Tibial artery (tissue), 4 donors: Measurements from ENCODE around the gene RBP3.

Source experiments
- DNase-seq, 2 donors: peaks; one replicate each; pipeline ENCODE4 v3.0.0-alpha.2; 2019
- H3K27ac ChIP-seq, 2 donors: fragments of 200-600 bp; sonication (generic) in 1 of 2; 1 replicate in 1 of 2; 2 replicates in 1 of 2; pipeline ENCODE4 v1.5.1; 2018 to 2019; ENCODE audit warnings: mild to moderate bottlenecking in 1 of 2
- H3K27me3 ChIP-seq, 2 donors: fragments of 200-600 bp; sonication (generic) in 1 of 2; one replicate each; pipeline versions ENCODE4 v1.5.1 to v1.6.0; 2016 to 2019
- H3K36me3 ChIP-seq, 3 donors: fragments of 200-600 bp; sonication (generic) in 2 of 3; one replicate each; pipeline ENCODE4 v1.5.1; 2016 to 2019; ENCODE audit warnings: mild to moderate bottlenecking in 2 of 3
- H3K4me1 ChIP-seq, 4 donors: fragments of 200-600 bp; sonication (generic) in 2 of 4; 1 replicate in 3 of 4; 2 replicates in 1 of 4; pipeline ENCODE4 v1.5.1; 2016 to 2019
- H3K4me3 ChIP-seq, 2 donors: fragments of 200-600 bp; sonication (generic) in 1 of 2; 1 replicate in 1 of 2; 2 replicates in 1 of 2; pipeline ENCODE4 v1.5.1; 2018 to 2019; ENCODE audit warnings: mild to moderate bottlenecking in 2 of 2
- H3K9me3 ChIP-seq, 3 donors: fragments of 200-600 bp; sonication (generic) in 1 of 3; one replicate each; pipeline ENCODE4 v1.5.1; 2016 to 2019
- intact Hi-C: fragments of 100-400 bp; cut with DNase I; formaldehyde crosslinking; loops from one replicate; pipeline ENCODE4 v1.15.0; 2023; ENCODE audit warnings: low total_unique reads
- TF ChIP-seq, protein P1 (sequence below), 2 experiments: fragments of 200-600 bp in 1 of 2; fragments of 450-650 bp in 1 of 2; IDR thresholded peaks; one replicate each; pipeline ENCODE4 v1.5.1; 2017 to 2019; ENCODE audit warnings: antibody characterized with exemption in 2 of 2, mild to moderate bottlenecking in 1 of 2, moderate library complexity in 1 of 2

The RBP3 gene

DNA sequence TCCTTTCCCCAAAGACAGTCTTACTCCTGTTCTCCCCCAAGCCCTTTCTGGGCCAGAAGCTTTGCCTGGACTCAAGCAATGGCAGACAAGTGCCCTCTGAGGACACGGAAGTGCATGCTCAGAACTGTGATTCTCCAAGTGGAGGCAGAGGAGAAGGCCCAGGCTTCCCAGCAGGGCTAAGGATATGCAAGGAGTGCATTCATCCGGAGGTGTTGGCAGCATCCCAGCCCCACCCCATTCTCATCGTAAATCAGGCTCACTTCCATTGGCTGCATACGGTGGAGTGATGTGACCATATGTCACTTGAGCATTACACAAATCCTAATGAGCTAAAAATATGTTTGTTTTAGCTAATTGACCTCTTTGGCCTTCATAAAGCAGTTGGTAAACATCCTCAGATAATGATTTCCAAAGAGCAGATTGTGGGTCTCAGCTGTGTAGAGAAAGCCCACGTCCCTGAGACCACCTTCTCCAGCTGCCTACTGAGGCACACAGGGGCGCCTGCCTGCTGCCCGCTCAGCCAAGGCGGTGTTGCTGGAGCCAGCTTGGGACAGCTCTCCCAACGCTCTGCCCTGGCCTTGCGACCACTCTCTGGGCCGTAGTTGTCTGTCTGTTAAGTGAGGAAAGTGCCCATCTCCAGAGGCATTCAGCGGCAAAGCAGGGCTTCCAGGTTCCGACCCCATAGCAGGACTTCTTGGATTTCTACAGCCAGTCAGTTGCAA lies 1.4 kb upstream of the RBP3 start:
- Histone ChIP-seq H3K27me3 (no peaks in the 10 kb centered on the region), H3K4me3 (no peak overlapping the region), H3K27ac (no peak overlapping the region), H3K9me3 (no peaks in the 10 kb centered on the region), H3K4me1 (no peaks in the 10 kb centered on the region), H3K36me3 (no peaks in the 10 kb centered on the region)
- DNase-seq: peak in 1 of 2 donors; percentile 34
- TF ChIP-seq, protein P1, sequence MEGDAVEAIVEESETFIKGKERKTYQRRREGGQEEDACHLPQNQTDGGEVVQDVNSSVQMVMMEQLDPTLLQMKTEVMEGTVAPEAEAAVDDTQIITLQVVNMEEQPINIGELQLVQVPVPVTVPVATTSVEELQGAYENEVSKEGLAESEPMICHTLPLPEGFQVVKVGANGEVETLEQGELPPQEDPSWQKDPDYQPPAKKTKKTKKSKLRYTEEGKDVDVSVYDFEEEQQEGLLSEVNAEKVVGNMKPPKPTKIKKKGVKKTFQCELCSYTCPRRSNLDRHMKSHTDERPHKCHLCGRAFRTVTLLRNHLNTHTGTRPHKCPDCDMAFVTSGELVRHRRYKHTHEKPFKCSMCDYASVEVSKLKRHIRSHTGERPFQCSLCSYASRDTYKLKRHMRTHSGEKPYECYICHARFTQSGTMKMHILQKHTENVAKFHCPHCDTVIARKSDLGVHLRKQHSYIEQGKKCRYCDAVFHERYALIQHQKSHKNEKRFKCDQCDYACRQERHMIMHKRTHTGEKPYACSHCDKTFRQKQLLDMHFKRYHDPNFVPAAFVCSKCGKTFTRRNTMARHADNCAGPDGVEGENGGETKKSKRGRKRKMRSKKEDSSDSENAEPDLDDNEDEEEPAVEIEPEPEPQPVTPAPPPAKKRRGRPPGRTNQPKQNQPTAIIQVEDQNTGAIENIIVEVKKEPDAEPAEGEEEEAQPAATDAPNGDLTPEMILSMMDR (IDR thresholded peaks at IDR 0.05): no peak
- intact Hi-C loops: no loop called here

DNA sequence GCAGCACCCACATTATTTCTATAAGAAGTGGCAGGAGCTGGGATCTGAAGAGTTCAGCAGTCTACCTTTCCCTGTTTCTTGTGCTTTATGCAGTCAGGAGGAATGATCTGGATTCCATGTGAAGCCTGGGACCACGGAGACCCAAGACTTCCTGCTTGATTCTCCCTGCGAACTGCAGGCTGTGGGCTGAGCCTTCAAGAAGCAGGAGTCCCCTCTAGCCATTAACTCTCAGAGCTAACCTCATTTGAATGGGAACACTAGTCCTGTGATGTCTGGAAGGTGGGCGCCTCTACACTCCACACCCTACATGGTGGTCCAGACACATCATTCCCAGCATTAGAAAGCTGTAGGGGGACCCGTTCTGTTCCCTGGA lies 874 bp upstream of the RBP3 start:
- Histone ChIP-seq H3K27ac (no peak overlapping the region), H3K9me3 (no peaks in the 10 kb centered on the region), H3K4me3 (no peak overlapping the region), H3K4me1 (no peaks in the 10 kb centered on the region), H3K36me3 (no peaks in the 10 kb centered on the region), H3K27me3 (no peaks in the 10 kb centered on the region)
- intact Hi-C loops: no loop called here
- peak in 1 of 2 donors; percentile 16 for DNase-seq
- TF ChIP-seq, protein P1 (IDR thresholded peaks at IDR 0.05): no peak

DNA sequence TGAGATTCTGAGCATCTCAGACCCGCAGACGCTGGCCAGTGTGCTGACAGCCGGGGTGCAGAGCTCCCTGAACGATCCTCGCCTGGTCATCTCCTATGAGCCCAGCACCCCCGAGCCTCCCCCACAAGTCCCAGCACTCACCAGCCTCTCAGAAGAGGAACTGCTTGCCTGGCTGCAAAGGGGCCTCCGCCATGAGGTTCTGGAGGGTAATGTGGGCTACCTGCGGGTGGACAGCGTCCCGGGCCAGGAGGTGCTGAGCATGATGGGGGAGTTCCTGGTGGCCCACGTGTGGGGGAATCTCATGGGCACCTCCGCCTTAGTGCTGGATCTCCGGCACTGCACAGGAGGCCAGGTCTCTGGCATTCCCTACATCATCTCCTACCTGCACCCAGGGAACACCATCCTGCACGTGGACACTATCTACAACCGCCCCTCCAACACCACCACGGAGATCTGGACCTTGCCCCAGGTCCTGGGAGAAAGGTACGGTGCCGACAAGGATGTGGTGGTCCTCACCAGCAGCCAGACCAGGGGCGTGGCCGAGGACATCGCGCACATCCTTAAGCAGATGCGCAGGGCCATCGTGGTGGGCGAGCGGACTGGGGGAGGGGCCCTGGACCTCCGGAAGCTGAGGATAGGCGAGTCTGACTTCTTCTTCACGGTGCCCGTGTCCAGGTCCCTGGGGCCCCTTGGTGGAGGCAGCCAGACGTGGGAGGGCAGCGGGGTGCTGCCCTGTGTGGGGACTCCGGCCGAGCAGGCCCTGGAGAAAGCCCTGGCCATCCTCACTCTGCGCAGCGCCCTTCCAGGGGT lies 703 bp downstream of the RBP3 start:
- Histone ChIP-seq H3K27me3 (no peaks in the 10 kb centered on the region), H3K36me3 (no peaks in the 10 kb centered on the region), H3K9me3 (no peaks in the 10 kb centered on the region), H3K4me3 (no peak overlapping the region), H3K27ac (no peak overlapping the region), H3K4me1 (no peaks in the 10 kb centered on the region)
- intact Hi-C loops: no loop called here
- TF ChIP-seq, protein P1 (IDR thresholded peaks at IDR 0.05): no peak
- peak in 1 of 2 donors; percentile 57 for DNase-seq

DNA sequence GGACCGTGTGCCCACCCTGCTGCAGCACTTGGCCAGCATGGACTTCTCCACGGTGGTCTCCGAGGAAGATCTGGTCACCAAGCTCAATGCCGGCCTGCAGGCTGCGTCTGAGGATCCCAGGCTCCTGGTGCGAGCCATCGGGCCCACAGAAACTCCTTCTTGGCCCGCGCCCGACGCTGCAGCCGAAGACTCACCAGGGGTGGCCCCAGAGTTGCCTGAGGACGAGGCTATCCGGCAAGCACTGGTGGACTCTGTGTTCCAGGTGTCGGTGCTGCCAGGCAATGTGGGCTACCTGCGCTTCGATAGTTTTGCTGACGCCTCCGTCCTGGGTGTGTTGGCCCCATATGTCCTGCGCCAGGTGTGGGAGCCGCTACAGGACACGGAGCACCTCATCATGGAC lies 1.4 kb downstream of the RBP3 start:
- intact Hi-C loops: no loop called here
- DNase-seq: peak in 1 of 2 donors; percentile 32
- TF ChIP-seq, protein P1 (IDR thresholded peaks at IDR 0.05): no peak
- H3K27me3 ChIP-seq: no peaks in the 10 kb centered on the region
- H3K9me3 ChIP-seq: no peaks in the 10 kb centered on the region
- no peaks in the 10 kb centered on the region for H3K4me1 ChIP-seq
- H3K4me3 ChIP-seq: no peak overlapping the region
- no peak overlapping the region for H3K27ac ChIP-seq
- no peaks in the 10 kb centered on the region for H3K36me3 ChIP-seq

DNA sequence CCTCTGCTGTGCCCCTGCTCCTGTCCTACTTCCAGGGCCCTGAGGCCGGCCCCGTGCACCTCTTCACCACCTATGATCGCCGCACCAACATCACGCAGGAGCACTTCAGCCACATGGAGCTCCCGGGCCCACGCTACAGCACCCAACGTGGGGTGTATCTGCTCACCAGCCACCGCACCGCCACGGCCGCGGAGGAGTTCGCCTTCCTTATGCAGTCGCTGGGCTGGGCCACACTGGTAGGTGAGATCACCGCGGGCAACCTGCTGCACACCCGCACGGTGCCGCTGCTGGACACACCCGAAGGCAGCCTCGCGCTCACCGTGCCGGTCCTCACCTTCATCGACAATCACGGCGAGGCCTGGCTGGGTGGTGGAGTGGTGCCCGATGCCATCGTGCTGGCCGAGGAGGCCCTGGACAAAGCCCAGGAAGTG lies 1.8 kb downstream of the RBP3 start:
- Histone ChIP-seq H3K4me3 (no peak overlapping the region), H3K36me3 (no peaks in the 10 kb centered on the region), H3K9me3 (no peaks in the 10 kb centered on the region), H3K27ac (no peak overlapping the region), H3K27me3 (no peaks in the 10 kb centered on the region), H3K4me1 (no peaks in the 10 kb centered on the region)
- intact Hi-C loops: no loop called here
- TF ChIP-seq, protein P1 (IDR thresholded peaks at IDR 0.05): no peak
- peak in 1 of 2 donors; percentile 51 for DNase-seq
